Hindlimb muscle (tissue), 1 donor: ENCODE measurements around the gene FBXL13. TPM values are rescaled to one million over a fixed set of nuclear protein-coding genes. Genes with fewer than 3 reads are reported as not detected.
"Not testable (repeated sequence)": the region's sequence is repeated elsewhere in the genome, so short reads cannot be mapped to it uniquely, and the experiment has no call there.

Source experiments
- DNase-seq: peaks from one replicate; pipeline ENCODE4 v3.0.0-alpha.2; 2013
- polyA plus RNA-seq: library from polyadenylated mRNA; unstranded; fragments of 120-200 nt; gene quantifications from one replicate; pipeline ENCODE4 v1.2.1, GENCODE V29; 2013; ENCODE audit not compliant: insufficient read length

FBXL13 gene
- polyA plus RNA-seq, 1 donor, result 0.76 TPM

GRCh38 chr7:102811942-102812678, 262.5 kb downstream of the FBXL13 start:
- DNase-seq, result no peak

DNA sequence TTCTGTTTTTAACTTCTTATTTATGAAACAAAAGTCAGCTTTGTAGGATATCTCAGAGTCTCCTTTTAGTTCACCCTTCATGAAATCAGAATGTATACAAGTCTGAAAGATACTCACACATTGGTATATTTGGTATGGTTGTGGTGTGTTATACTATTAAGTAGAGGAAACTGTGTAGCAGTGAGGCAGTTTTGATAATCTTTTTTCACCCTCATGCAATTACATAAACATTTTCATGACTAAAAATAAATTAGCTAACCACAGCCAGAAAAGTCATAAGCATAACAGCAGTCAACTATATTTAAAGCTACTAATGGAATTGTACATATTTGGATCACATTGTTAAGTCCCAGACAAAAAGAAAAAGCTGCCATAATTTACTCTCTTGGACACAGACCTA, 263.7 kb downstream of the FBXL13 start:
- no peak for DNase-seq

GRCh38 chr7:102806613-102807012, 268.0 kb downstream of the FBXL13 start:
- DNase-seq, result no peak

DNA sequence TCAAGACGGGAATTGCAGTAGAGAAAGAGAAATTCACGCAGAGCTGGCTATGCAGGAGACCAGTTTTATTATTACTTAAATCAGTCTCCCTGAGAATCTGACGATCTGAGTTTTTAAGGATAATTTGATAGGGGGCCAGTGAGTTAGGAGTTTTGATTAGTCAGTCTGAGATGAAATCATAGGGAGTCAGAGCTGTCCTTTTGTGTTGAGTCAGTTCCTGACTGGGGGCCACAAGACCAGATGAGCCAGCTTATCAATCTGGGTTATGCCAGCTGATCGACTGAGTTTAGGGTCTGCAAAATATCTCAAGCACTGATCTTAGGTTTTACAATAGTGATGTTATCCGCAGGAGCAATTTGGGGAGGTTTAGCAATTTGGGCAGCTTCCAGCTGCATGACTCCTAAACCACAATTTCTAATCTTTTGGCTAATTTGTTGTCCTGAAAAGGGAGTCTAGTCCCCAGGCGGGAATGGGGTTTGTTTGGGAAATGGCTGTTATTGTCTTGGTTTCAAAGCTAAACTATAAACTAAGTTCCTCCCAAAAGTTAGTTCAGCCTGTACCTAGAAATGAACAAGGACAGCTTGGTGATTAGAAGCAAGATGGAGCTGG, 278.5 kb downstream of the FBXL13 start:
- DNase-seq, result not testable (repeated sequence)

DNA sequence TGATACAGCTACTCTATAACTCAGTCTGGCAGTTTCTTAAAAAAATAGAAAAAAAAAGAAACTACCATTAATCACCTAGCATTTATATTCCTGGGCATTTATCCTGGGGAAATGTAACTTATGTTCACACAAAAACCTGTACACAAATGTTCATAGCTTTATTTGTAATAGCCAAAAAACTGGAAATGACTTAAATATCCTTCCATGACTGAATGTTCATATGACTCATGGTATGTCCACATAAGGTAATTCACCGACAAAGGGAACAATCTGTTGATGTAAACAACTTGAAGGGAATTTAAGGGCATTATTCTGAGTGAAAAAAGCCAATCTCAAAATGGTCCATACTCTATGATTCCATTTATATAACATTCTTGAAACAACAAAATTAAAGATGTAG, 280.0 kb downstream of the FBXL13 start:
- not testable (repeated sequence) for DNase-seq

GRCh38 chr7:102791831-102792230, 282.8 kb downstream of the FBXL13 start:
- DNase-seq, result not testable (repeated sequence)

DNA sequence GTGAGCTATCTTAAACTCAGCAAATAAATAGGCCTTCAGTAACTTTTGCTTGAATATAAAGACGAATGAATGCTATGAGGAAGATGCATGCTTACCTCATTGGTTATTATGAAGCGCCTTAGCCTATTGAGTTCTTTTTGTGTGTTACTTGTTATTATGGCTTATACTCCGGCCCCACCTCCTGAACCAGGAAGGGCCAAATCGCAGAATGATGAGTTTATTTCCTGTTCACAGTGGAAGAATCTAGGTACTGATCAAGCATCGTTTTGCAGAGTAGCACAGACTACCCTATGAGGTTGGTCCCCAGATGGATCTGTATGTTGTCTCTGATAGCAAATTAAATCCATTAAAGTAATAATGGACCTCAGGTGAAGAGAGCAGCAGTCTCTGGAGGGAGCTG, 283.2 kb downstream of the FBXL13 start:
- not testable (repeated sequence) for DNase-seq

DNA sequence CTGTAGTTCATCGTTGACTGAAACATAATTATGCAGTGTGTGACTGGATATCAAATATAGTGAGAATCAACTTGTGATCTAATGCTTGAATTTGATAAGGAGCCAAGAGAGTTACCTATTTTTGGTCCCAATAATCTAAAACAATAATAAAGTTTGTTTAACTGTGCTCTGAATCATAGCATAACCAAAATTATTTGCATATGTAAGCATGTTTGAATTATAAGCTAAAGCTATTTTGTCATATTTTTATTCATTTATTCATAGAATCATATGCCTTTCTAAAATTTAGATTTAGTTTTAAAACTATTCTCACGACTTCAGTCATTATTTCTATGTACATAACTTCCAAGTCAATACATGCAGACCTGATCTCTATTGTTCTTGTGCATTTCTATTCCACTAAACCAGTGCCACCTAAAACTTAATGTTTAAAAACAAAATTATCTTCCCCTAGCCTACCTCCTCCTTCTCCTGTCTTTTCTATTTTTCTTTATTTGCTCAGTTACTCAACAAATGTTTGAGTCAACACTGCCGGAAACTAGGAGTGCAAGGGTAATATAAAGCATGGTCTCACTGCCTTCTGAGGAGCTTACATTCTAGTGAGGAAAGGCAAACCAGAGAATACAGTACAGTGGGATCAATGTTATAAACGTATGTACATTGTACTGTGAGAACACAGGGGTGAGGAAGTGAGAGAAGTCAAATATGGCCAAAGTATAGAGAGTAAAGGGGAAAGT, 284.1 kb downstream of the FBXL13 start:
- not testable (repeated sequence) for DNase-seq

GRCh38 chr7:102788770-102789169, 285.8 kb downstream of the FBXL13 start:
- not testable (repeated sequence) for DNase-seq

GRCh38 chr7:102780926-102781325, 293.7 kb downstream of the FBXL13 start:
- DNase-seq, result not testable (repeated sequence)

GRCh38 chr7:102778663-102779062, 295.9 kb downstream of the FBXL13 start:
- peak; percentile 13 for DNase-seq

- not testable (repeated sequence) for DNase-seq
Observed at GRCh38 chr7:102776217-102776616, 298.4 kb downstream of the FBXL13 start.

- DNase-seq, result not testable (repeated sequence)
Observed at GRCh38 chr7:102770467-102770866, 304.1 kb downstream of the FBXL13 start.

DNA sequence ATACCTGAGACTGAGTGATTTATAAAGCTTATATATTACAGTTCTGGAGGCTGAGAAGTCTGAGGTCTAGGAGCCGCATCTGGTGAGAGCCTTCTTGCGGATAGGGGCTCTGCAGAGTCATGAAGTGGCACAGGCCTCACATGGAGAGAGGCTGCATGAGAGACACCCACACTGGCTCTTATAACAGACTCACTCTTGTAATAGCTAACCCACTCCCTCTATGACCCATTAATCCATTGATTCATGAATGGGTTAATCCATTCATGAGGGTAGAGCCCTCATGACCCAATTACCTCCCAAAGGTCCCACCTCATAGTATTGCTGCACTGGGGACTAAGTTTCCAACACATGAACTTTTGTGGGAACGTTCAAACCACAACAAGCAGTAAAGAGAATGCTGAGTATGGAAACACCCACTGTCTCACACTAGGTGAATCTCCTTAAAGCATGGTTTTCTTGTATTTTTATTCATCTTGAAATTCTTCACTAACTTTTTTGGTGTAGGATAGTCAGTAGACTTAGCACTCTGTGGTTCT, 304.9 kb downstream of the FBXL13 start:
- not testable (repeated sequence) for DNase-seq

DNA sequence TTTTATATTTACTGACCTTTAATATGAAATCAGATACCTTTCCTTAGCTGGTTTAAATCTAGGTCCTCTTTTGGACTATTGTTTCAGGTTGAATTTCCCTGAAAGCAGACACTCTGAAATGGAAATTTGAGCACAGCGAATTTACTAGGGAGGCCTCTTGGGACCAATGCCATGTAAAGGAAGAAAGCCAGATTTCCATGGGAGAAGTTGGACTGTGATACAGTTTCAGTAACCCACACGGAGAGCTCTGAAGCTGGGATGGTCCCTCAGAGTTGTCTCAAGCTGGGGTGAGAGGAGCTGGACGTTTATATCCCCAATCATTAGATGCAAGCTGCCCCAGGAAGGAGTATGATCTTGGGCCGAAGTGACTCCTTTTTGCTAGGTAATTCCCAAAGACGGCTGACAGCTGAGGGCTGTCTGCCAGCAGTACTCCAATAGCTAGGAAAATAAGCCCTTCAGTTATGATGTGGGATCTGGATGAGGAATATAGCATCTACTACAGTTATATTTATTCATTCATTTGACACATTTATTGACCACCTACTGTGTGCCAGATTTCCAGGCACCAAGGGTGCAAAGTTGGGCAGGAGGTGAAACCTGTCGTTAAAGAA, 311.2 kb downstream of the FBXL13 start:
- DNase-seq, result not testable (repeated sequence)

Other genes starting within 250 kb of the FBXL13 start
- 26.4 TPM for gene LRRC17, start 161.8 kb downstream of the FBXL13 start, polyA plus RNA-seq
- gene ARMC10, start 344 bp upstream of the FBXL13 start, polyA plus RNA-seq, result 20.0 TPM
- 14.5 TPM for gene NAPEPLD, start 74.3 kb upstream of the FBXL13 start, polyA plus RNA-seq
- 54.3 TPM for gene PMPCB, start 222.6 kb upstream of the FBXL13 start, polyA plus RNA-seq